Measurements from ENCODE around the gene SEC24B. TPM values are rescaled to one million over a fixed set of nuclear protein-coding genes. Genes with fewer than 3 reads are reported as not detected.

Gene SEC24B
- total and polyA plus RNA-seq, 2 donors (not counting 3 experiments of a cell fraction or from before 2014, with no cell fraction given), result 35.9 to 46.2 TPM

GRCh38 chr4:109552237-109552636 is 118.6 kb downstream of the SEC24B start:
- Histone ChIP-seq H3K4me3 (replicated peaks in 1 of 3; ENCODE audit: insufficient read depth in 1 of 3, low read depth in 1 of 3, low read length in 3 of 3) (no peak overlapping the region), H3K9me3 (replicated peaks; ENCODE audit: control insufficient read depth, insufficient read depth, low read length) (no peaks in the 10 kb centered on the region), H2AFZ (ENCODE audit: low read depth, low read length) (no peak overlapping the region), H3K4me1 (ENCODE audit: control insufficient read depth, extremely low read depth, insufficient read depth, low read length) (peaks cover 17% of the 10 kb centered on the region), H3K9me1 (replicated peaks; ENCODE audit: control insufficient read depth, extremely low read depth, insufficient read depth, low read length) (no peaks in the 10 kb centered on the region), H3K9ac (replicated peaks; ENCODE audit: extremely low read depth, insufficient read depth, low read length) (no peak overlapping the region), H3K79me2 (ENCODE audit: control insufficient read depth, insufficient read depth, low read length) (no peaks in the 10 kb centered on the region), H3K27ac (ENCODE audit: insufficient read depth, low read depth, low read length) (no peak overlapping the region), H3K36me3 (ENCODE audit: control insufficient read depth in 2 of 2, extremely low read depth in 1 of 2, insufficient read depth in 2 of 2, low read length in 2 of 2) (no peaks in the 10 kb centered on the region), H4K20me1 (replicated peaks; ENCODE audit: control insufficient read depth, extremely low read depth, insufficient read depth, low read length) (no peaks in the 10 kb centered on the region), H3K4me2 (ENCODE audit: insufficient read depth, low read length) (no peak overlapping the region), H3K27me3 (ENCODE audit: control insufficient read depth in 2 of 2, insufficient read depth in 2 of 2, low read length in 2 of 2) (no peaks in the 10 kb centered on the region)
- POLR2A ChIA-PET, result no interaction called here
- CTCF ChIA-PET, result no interaction called here
- dilution Hi-C loops (cut with MboI; ENCODE audit: extremely low pct_ligation_motif_present, low sequenced_read_pairs) (no loop called here), intact Hi-C loops (cut with micrococcal nuclease) (no loop called here)
- no peak for FAIRE-seq
- TF ChIP-seq FOS (IDR thresholded peaks at IDR 0.05; ENCODE audit: borderline replicate concordance, insufficient read depth, low read length) (no peak), MYC (IDR thresholded peaks at IDR 0.05; ENCODE audit: low read depth, low read length) (no peak), GATA2 (IDR thresholded peaks at IDR 0.05; ENCODE audit: insufficient read depth, insufficient read length, low read depth, low read length) (no peak), JUN (IDR thresholded peaks at IDR 0.05; ENCODE audit: borderline replicate concordance, insufficient read depth, insufficient read length, low read depth) (no peak), CTCF (IDR thresholded peaks at IDR 0.05; ENCODE audit: extremely low read depth in 1 of 2, insufficient read depth in 1 of 2, low read depth in 1 of 2, low read length in 2 of 2) (no peak), POLR2AphosphoS5 (IDR thresholded peaks at IDR 0.05; ENCODE audit: insufficient read depth, low read depth, low read length) (no peak), MAX (IDR thresholded peaks at IDR 0.05; ENCODE audit: insufficient read depth, insufficient read length) (no peak), POLR2A (IDR thresholded peaks at IDR 0.05; ENCODE audit: low read depth, low read length) (no peak), EZH2 (IDR thresholded peaks at IDR 0.05; ENCODE audit: borderline replicate concordance, low read depth, low read length, severe bottlenecking) (no peak)
- BruUV-seq (replicated peaks), result no TSS peak
- DNase-seq (ENCODE audit: low read depth, low spot score), result no peak
